Measurements from ENCODE around the gene WDR46.

GRCh38 chr6:33319939-33320314 lies 30.9 kb upstream of the WDR46 start:
- TF ChIP-seq CTCF (IDR thresholded peaks at IDR 0.05) (no peak), EHMT2 (IDR thresholded peaks at IDR 0.05; ENCODE audit: low read depth) (no peak)

Data from A549 (cell line).